Stimulated activated effector memory CD8-positive, alpha-beta T cell treated with anti-CD3 and anti-CD28 coated beads, Interleukin-12 subunit alpha, Interleukin-12 subunit beta, amount 100 ng/mL, for 72 hours (primary cell): ENCODE measurements around the gene TBL1XR1.
"Not testable (repeated sequence)": the region's sequence is repeated elsewhere in the genome, so short reads cannot be mapped to it uniquely, and the experiment has no call there.

Experiments used
- ATAC-seq: fragments of 150-1000 bp; cut with Tn5 transposase; 2 replicates; pipeline ENCODE4 v1.10.0; 2021
- DNase-seq, 2 donors: peaks; one replicate each; pipeline ENCODE4 v3.0.0; 2021 to 2022; ENCODE audit warnings: low spot score in 2 of 2
- H3K27ac Mint-ChIP-seq: one replicate; pipeline ENCODE4 v1.8.0; 2022; ENCODE audit warnings: mild to moderate bottlenecking, mixed read lengths
- H3K36me3 Mint-ChIP-seq: one replicate; pipeline ENCODE4 v1.8.0; 2022; ENCODE audit warnings: mild to moderate bottlenecking, mixed read lengths
- H3K4me1 Mint-ChIP-seq: one replicate; pipeline ENCODE4 v1.8.0; 2022; ENCODE audit warnings: mixed read lengths
- H3K4me3 Mint-ChIP-seq: one replicate; pipeline ENCODE4 v1.8.0; 2022; ENCODE audit warnings: mild to moderate bottlenecking, mixed read lengths
- H3K9me3 Mint-ChIP-seq: one replicate; pipeline ENCODE4 v1.8.0; 2022; ENCODE audit warnings: mixed read lengths

TBL1XR1 gene

DNA sequence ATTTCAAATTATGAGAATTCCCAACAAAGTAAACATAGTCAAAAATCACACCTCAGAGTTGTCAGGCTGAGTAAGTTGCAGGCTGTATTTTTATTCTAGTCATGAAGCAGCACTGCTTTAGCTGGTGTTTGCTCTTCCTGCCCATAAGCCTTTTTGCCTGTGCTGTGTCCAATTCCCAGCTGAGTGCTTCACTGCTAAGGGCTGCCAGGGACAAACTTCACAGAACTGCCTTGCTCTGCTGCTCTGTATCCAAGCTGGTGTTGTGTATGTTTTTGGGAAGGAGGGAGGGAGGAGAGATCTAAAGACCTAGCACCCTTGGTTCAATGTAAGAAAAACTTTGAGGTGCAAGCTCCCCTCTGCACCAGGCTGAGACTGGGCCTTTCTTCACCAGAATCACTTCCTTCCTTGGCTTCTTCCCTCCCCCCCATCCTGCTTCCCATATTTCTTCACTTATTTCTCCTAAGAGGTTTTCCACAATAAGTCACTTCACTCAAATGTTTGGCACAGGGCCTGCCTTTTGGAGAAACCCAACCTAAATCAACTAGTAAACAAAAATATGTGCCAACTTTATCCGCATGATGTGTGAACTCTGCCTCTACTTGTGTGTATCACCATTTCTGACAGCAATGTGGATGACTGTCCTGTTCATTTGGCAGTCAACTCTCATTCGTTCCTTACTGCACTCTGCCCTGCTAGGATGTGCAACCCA is 156.1 kb downstream of the TBL1XR1 start:
- no peak for ATAC-seq

DNA sequence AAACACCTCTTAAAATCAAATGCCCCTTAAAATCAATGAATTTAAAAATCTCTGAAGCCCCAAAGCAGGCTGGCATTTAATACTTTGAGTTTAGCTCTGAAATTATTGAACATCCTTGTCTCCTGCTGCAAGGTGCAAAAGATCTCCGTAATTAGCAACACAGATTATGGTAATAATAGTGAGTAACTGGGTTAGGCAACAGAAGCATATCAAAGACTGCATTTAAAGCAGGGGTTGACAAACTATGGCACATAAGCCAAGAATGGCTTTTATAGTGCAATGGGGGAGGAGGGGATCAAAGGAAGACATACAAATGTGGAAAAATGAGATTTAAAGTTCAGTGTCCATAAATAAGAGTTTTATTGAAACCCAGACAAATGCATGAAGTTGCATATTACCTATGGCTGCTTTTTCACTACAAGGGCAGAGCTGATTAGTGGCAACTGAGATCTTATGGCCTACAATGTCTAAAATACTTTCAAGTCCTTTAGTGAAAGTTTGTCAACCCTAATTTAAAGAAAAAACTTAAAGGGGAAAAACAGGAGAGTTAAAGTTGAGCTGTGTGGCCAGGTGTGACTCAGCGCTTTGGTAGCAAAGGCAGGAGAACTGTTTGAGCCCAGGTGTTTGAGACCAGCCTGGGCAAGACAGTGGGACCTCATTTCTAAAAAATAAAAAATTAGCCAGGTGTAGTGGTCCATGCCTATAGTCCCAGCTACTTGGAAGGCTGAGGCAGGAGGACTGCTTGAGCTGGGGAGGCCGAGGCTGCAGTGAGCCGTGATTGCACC is 157.6 kb downstream of the TBL1XR1 start:
- DNase-seq (no peak), ATAC-seq (no peak)
- peaks cover 84% of the 10 kb centered on the region for H3K36me3 Mint-ChIP-seq
- H3K9me3 Mint-ChIP-seq, result peaks cover 6% of the 10 kb centered on the region
- no peak overlapping the region for H3K4me3 Mint-ChIP-seq
- peak overlapping the region; percentile 10 for H3K27ac Mint-ChIP-seq
- peaks cover 15% of the 10 kb centered on the region for H3K4me1 Mint-ChIP-seq

More for the DNA sequence above, 156.1 kb downstream of the TBL1XR1 start:
- Mint-ChIP-seq H3K4me1 (peaks cover 15% of the 10 kb centered on the region), H3K27ac (no peak overlapping the region), H3K4me3 (no peak overlapping the region), H3K36me3 (peaks cover 84% of the 10 kb centered on the region), H3K9me3 (peaks cover 6% of the 10 kb centered on the region)
- DNase-seq, result no peak

DNA sequence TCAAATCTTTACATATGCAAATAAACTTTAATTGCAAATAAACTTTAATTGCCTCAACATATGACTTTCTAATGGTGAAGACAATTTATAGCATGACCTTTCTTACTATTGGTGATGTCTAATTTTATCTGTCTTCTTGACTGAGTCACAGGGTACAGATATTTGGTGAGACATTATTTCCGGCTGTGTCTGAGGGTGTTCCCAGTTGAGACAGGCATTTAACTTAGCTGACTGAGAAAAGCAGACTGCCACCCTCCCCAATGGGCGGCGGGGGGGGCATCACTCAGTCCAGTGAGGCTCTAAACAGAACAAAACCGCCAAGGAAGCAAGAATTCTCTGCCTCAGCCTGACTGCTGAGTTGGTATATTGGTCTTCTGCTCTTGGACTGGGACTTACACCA is 160.0 kb downstream of the TBL1XR1 start:
- DNase-seq, result no peak
- H3K4me3 Mint-ChIP-seq, result no peak overlapping the region
- no peak overlapping the region for H3K27ac Mint-ChIP-seq
- ATAC-seq, result no peak
- H3K4me1 Mint-ChIP-seq, result peaks cover 15% of the 10 kb centered on the region
- no peaks in the 10 kb centered on the region for H3K9me3 Mint-ChIP-seq
- peaks cover 92% of the 10 kb centered on the region for H3K36me3 Mint-ChIP-seq

DNA sequence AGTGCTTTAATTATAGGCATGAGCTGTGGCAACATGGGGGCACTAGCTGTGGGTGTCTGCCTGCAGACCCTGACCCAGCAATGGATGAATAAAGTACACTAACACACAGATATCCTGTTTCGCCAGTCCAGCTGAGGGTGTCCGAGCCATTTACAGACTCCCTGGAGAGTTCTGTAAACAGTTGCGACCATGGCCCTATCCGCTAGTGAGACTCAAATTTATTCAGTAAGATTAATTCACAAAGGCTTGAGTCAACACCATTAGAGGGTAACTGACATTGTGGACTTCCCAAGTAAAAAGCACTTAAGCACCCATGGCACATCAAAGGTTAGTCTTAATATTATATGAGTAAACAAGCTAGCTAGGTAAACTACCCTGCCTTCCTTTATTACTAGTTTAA is 161.6 kb downstream of the TBL1XR1 start:
- no peak overlapping the region for H3K4me3 Mint-ChIP-seq
- peak overlapping the region; percentile 77 for H3K27ac Mint-ChIP-seq

DNA sequence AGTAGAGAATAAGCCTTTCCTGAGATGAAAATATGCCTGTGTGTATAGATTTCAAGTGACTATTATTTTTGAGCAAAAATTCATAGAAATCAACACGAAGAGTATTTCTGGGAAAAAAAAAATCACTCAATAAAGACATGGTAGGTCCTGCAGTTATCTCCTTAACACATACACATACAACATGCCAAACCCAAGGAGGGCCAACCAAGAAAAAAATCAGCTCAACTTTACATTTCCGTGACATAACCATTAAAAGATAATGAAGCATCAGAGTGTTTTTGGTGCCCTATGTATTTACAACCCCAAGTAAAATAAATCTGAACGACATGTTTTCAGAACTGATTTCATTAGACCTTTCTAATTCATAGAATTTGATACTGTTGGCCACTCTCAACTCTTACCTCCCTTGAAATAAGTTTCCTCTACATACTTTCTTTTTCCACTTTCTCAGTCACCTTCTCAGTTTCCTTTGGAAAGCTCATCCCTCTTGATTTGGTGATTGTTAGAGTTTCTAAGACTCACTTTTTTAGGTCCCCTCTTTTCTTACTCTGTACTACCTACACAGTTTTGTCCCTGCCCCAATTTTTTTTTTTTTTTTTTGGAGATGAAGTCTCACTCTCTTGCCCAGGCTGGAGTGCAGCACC is 162.3 kb downstream of the TBL1XR1 start:
- H3K4me3 Mint-ChIP-seq, result no peak overlapping the region
- peak overlapping the region; percentile 77 for H3K27ac Mint-ChIP-seq
- H3K36me3 Mint-ChIP-seq, result peaks cover 96% of the 10 kb centered on the region
- ATAC-seq (no peak), DNase-seq (no peak)
- H3K9me3 Mint-ChIP-seq, result no peaks in the 10 kb centered on the region
- H3K4me1 Mint-ChIP-seq, result peaks cover 5% of the 10 kb centered on the region

More for the DNA sequence above, 161.6 kb downstream of the TBL1XR1 start:
- Mint-ChIP-seq H3K36me3 (peaks cover 92% of the 10 kb centered on the region), H3K9me3 (no peaks in the 10 kb centered on the region), H3K4me1 (peaks cover 5% of the 10 kb centered on the region)
- ATAC-seq (no peak), DNase-seq (no peak)

DNA sequence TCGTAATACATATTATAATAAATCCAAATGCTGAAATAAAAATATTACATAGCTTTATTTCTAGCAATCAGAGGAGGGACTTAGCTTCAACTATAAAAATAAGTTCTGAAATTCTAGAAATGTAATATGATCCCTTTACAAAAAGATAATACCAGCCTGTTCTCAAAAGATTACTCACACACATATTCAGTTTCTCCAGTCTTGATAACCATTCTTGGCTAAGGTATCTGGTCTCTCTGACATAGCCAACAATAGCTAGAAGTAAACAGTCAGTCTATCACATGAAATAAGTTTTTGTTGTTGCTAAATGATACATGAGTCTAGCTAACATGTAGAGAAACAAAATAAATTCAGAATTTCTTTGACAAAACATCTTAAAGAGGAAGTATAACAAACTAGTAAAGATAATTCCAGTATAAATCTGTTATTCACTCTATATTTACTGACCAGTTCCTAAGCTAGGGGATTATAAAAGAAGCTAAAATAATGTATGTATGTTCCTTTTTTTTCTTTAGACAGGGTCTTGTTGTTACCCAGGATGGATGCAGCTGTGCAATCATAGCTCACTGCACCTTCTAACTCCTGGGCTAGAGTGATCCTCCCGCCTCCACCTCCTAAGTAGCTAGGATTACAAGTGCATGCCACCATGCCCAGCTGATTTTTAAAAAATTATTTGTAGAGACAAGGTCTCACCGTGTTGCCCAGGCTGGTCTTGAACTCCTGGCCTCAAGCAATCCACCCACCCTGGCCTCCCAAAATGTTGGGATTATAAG is 170.6 kb downstream of the TBL1XR1 start:
- DNase-seq, result no peak
- no peaks in the 10 kb centered on the region for H3K9me3 Mint-ChIP-seq
- H3K36me3 Mint-ChIP-seq, result peaks cover 94% of the 10 kb centered on the region
- H3K27ac Mint-ChIP-seq, result peak overlapping the region; percentile 20
- H3K4me3 Mint-ChIP-seq, result no peak overlapping the region
- no peaks in the 10 kb centered on the region for H3K4me1 Mint-ChIP-seq
- ATAC-seq, result no peak

DNA sequence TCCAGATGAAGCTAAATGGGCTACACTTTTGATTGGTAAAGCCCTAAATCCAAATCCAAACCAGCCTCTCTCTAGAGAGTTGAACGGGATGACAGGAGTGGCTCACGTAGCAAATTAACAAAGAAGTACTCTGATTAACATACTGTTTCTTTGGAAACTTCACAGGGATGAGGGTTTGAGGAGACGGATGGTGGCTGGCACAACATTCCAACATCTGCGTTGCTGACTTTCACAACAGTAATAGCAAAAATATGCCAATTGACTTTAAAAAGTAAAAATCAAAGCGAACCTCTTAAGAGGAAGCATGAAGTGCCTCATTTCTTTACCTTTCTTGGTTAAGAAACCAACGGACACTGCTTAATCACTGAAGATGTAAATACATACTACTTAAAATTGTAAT is 181.4 kb downstream of the TBL1XR1 start:
- H3K4me1 Mint-ChIP-seq, result no peaks in the 10 kb centered on the region
- no peak overlapping the region for H3K27ac Mint-ChIP-seq
- H3K4me3 Mint-ChIP-seq, result no peak overlapping the region
- no peaks in the 10 kb centered on the region for H3K9me3 Mint-ChIP-seq
- no peak for DNase-seq
- no peak for ATAC-seq
- H3K36me3 Mint-ChIP-seq, result peaks cover 21% of the 10 kb centered on the region

DNA sequence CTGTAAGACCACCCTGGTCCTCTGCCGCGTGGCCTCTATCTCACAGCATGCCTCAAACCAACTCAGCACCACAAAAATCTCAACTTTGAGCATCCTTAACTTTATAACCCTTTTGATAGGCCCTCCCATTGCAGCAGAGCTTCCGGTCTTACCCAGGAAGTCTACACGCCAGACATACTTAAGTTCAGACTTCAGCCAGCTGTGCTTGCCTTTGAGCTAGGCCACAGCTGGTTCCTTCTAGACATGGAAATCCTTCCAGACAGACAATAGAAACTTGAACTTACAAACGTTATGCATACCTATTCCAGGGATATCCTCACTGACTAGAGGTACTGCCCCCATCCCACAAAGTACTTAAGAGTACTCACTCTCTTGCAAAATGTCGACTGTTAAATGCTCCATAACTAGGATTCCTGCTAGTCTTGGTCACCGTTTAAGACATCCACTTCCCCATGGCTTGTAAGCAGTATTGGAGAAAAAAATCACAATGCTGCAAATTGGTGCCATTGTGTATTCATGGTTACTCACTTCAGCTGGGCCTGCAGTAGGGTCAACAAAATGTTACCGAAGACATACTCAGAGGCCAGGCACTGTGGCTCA is 183.5 kb downstream of the TBL1XR1 start:
- peaks cover 15% of the 10 kb centered on the region for H3K36me3 Mint-ChIP-seq
- H3K4me1 Mint-ChIP-seq, result no peaks in the 10 kb centered on the region
- H3K27ac Mint-ChIP-seq, result no peak overlapping the region
- ATAC-seq (no peak), DNase-seq (no peak)
- H3K9me3 Mint-ChIP-seq, result no peaks in the 10 kb centered on the region
- H3K4me3 Mint-ChIP-seq, result no peak overlapping the region

DNA sequence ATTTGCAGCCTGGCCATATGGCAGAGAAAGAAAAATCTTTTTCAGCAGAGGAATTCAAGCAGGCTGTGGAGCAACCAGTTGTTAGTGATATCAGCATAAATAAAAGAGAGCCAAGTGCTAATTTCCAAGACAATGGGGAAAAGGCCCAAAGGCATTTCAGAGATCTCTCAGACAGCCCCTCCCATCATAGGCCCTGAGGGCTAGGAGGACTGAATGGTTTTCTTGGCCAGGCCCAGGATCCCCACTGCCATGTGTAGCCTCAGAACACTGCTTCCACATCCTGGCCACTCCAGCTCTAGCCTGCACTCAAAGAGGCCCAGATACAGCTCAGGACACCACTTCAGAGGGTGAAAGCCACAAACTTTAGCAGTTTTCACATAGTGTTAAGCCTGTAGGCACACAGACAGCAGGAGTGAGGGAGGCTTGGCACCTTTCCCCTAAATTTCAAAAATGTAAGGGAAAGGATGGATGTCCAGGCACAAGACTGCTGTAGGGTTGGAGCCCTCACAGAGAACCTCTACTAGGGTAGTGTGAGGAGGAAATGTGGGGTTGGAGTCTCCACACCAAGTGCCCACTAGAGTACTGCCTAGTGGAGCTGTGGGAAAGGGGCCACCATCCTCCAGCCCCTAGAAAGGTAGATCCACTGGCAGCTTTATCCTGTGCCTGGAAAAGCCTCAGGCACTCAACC is 191.4 kb downstream of the TBL1XR1 start:
- no peak for DNase-seq
- Mint-ChIP-seq H3K4me3 (no peak overlapping the region), H3K4me1 (no peaks in the 10 kb centered on the region), H3K9me3 (peaks cover 6% of the 10 kb centered on the region), H3K27ac (no peak overlapping the region), H3K36me3 (no peaks in the 10 kb centered on the region)
- no peak for ATAC-seq

DNA sequence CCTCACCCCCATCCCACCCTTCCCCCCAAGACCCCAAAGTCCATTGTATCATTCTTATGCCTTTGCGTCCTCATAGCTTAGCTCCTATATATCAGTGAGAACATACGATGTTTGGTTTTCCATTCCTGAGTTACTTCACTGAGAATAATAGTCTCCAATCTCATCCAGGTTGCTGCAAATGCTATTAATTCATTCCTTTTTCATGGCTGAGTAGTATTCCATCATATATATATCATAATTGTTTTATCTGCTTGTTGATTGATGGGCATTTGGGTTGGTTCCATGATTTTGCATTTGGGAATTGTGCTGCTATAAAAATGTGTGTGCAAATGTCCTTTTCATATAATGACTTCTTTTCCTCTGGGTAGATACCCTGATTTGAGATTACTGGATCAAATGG is 197.1 kb downstream of the TBL1XR1 start:
- not testable (repeated sequence) for ATAC-seq, H3K27ac Mint-ChIP-seq, H3K4me3 Mint-ChIP-seq, DNase-seq, H3K9me3 Mint-ChIP-seq, H3K36me3 Mint-ChIP-seq, H3K4me1 Mint-ChIP-seq

DNA sequence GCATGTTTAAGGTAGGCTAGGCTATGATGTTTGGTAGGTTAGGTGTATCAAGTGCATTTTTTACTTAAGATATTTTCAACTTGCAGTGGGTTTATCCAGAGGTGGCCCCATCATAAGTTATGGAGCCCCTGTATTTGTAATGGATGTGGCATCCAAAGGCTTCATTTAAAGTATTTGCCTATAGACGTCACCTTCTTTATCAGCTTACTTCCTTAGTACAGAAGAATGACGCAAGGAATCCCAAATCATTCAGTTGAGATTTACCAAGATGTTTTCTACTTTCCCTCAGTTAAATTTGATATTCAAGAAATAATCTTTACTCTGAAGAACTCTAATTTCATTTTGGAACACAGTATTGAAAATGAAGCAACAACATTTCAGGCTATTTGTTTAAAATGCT is 201.3 kb downstream of the TBL1XR1 start:
- Mint-ChIP-seq H3K4me1 (no peaks in the 10 kb centered on the region), H3K27ac (no peak overlapping the region), H3K9me3 (peaks cover 3% of the 10 kb centered on the region), H3K4me3 (no peak overlapping the region), H3K36me3 (no peaks in the 10 kb centered on the region)
- DNase-seq (no peak), ATAC-seq (no peak)

DNA sequence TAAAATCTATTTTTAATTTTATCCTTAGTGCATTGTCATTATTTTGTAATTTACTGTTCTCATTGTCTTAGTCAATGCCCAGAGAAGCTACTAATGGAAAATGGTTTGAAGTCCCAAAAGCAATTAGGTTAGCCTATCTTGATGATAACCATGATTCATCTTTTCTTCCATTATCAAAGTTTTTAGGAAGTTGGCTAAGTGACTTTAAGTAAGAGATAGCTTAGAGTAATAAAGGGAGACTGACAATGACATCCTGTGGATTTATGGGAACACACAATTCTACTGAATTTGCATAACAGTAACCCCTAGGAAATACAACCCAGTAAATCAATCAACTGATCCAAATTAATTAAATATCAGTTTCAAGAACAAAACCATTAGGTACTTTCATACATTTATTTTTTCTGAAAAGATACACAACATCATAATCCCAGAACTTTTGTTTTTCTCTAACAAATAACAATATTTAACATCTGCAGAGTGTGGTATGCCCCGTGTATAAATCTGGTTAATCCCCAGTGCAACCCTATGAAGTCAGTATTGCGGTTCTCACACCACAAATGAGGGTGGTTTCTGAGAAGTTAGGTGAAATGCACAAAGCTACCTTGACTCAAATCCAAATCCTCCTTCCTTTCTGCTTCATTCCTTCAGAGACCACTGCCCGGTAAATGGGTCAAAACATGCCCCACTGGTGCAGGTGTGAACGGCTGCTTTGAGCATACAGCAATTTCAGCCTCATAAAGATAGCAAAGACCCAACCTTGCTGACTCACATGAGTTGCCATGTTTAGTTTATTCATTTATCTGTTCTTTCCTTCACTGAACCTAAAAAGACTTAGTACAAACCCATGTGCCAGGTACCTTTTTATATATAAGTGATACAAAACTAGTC is 202.1 kb downstream of the TBL1XR1 start:
- DNase-seq (peak in 1 of 2 donors; percentile 51), ATAC-seq (peak; percentile 79)
- Mint-ChIP-seq H3K4me1 (no peaks in the 10 kb centered on the region), H3K4me3 (no peak overlapping the region), H3K9me3 (peaks cover 3% of the 10 kb centered on the region), H3K36me3 (no peaks in the 10 kb centered on the region), H3K27ac (no peak overlapping the region)

DNA sequence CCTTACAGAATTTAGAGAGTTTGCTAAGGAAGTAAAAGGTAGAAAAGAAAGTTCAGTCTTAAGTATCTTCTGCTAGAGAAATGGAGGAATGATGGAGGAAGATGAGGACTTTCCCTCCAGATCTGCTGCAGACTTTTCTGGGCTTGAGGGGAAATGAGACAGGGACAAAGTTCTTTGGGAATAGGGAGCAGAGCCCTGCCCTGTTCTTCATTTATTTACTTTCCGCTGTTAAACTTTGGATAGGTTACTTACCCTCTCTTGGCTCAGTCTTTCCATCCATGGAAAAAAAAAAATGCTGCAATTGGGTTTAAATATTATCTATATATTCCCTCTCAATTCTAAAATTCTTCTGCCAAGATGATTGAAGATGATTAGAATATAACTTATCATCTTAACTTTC is 202.9 kb downstream of the TBL1XR1 start:
- Mint-ChIP-seq H3K9me3 (peaks cover 3% of the 10 kb centered on the region), H3K27ac (no peak overlapping the region), H3K4me1 (no peaks in the 10 kb centered on the region), H3K4me3 (no peak overlapping the region), H3K36me3 (no peaks in the 10 kb centered on the region)
- ATAC-seq, result no peak
- DNase-seq, result no peak

DNA sequence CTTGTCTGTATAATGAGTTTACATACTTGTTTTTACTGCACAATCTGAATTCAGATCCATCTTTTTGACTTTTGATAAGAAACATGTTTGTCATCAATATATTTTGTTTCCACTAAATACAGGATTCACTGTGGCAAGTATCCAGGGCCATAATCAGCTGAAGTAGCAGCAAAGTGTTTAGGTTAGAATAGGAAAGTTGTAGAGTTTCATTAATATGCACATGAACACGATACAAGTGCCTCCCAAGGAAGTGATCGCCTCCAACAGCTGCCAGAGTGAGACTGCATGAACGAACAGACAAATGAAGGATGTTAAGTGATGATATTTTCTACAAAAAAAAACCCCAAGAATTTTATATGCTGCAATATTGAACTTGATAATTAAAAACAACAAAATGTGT is 204.3 kb downstream of the TBL1XR1 start:
- no peak for ATAC-seq
- no peak overlapping the region for H3K4me3 Mint-ChIP-seq
- H3K9me3 Mint-ChIP-seq, result peaks cover 3% of the 10 kb centered on the region
- DNase-seq, result no peak
- H3K27ac Mint-ChIP-seq, result no peak overlapping the region
- no peaks in the 10 kb centered on the region for H3K36me3 Mint-ChIP-seq
- H3K4me1 Mint-ChIP-seq, result no peaks in the 10 kb centered on the region
